ENCODE results near the gene ARID1B. TPM values are rescaled to one million over a fixed set of nuclear protein-coding genes. Genes with fewer than 3 reads are reported as not detected.
A peak's percentile ranks its signal among the peaks of the same experiment; 100 is the strongest.

Gene ARID1B
- total and polyA plus RNA-seq, 2 of the 13 experiments (the other 11 are each of a cell fraction or from before 2014, with no cell fraction given) = 20.1 to 32.6 TPM

DNA sequence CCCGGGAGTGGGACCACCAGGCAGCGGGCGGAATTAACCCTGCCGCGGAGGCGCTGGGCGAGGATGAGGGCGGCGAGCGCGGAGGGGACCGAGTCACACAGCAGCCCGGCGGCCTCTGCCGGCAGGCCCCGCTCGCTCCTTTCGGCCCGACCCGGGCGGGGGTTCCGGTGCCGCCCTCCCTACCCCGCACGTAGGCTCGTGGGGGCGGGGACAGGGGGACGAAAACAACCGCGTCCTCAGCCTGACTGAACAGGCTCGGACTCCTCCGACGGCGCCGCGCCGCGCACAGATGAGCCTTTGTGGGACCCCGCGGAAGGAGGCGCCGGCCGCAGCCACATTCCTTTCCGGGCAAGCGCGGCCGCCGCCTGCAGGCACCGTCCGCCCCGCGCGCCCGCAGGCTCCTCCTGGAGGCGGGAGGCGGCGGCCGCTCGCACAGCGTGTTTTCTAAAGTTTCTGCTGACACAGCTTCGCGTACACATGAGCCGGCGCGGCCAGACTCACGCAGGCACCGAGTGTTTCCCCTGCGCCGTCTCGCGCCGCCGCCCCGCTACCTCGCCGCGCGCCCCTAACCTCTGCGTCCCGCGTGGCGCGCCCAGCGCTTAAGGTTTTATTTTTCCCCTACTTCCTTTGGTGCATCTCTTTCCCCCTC is 244.3 kb downstream of the ARID1B start:
- FAIRE-seq = no peak
- Histone ChIP-seq H3K9ac (ENCODE audit: insufficient read depth, low read depth, low read length) (peak overlapping the region; percentile 96), H3K4me3 (replicated peaks in 1 of 3; ENCODE audit: insufficient read depth in 1 of 3, low read depth in 2 of 3, low read length in 3 of 3) (peak overlapping the region; percentile 89 to 98 (median 92)), H3K4me1 (ENCODE audit: insufficient read depth, low read length) (peaks cover 28% of the 10 kb centered on the region), H2AFZ (ENCODE audit: low read length) (no peak overlapping the region), H3K36me3 (replicated peaks in 1 of 2; ENCODE audit: control insufficient read depth in 1 of 2, insufficient read depth in 2 of 2, low read length in 2 of 2) (no peaks in the 10 kb centered on the region), H3K9me3 (ENCODE audit: low read length) (0 out of 2 replicates have a peak, but pooled peaks cover 5% of the 10 kb centered on the region), H4K20me1 (ENCODE audit: insufficient read depth, low read length) (no peaks in the 10 kb centered on the region; the same call in 1 of the 2 replicates), H3K4me2 (ENCODE audit: low read depth, low read length) (peak overlapping the region; percentile 91), H3K27me3 (ENCODE audit: control insufficient read depth in 1 of 2, insufficient read depth in 2 of 2, low read length in 2 of 2) (no peaks in the 10 kb centered on the region; a peak in 1 of 5 replicates), H3K79me2 (ENCODE audit: insufficient read depth, low read length) (peaks cover 54% of the 10 kb centered on the region), H3K27ac (ENCODE audit: extremely low read length, insufficient read depth, low read length) (peak overlapping the region; percentile 98)
- in situ Hi-C loops (cut with HindIII; ENCODE audit: extremely low pct_ligation_motif_present, low pct_unique_long_range_greater_than_20kb) (no loop called here), intact Hi-C loops (cut with micrococcal nuclease; ENCODE audit: unreplicated experiment) (loop anchor here (2.0 to 5.0 kb wide), 3 partner anchors 69 to 241 kb away; no protein-coding TSS in a partner anchor)
- WGBS (ENCODE audit: low lambda C conversion rate) = 1% methylated on average over 49 of the region's 84 CpGs
- POLR2A ChIA-PET = interaction anchor here (0.8 to 1.8 kb wide), 6 partner anchors 12 to 244 kb away, joined by 3 to 6 read pairs (median 3); partner anchors contain the start of gene ARID1B
- peak; percentile 94 for ATAC-seq
- no TSS peak for BruUV-seq (replicated peaks)
- CTCF ChIA-PET (ENCODE audit: low intra/inter-chr PET ratio, low total read pairs) = no interaction called here
- peak; percentile 91 for DNase-seq (ENCODE audit: low spot score)
- TF ChIP-seq, protein P1, sequence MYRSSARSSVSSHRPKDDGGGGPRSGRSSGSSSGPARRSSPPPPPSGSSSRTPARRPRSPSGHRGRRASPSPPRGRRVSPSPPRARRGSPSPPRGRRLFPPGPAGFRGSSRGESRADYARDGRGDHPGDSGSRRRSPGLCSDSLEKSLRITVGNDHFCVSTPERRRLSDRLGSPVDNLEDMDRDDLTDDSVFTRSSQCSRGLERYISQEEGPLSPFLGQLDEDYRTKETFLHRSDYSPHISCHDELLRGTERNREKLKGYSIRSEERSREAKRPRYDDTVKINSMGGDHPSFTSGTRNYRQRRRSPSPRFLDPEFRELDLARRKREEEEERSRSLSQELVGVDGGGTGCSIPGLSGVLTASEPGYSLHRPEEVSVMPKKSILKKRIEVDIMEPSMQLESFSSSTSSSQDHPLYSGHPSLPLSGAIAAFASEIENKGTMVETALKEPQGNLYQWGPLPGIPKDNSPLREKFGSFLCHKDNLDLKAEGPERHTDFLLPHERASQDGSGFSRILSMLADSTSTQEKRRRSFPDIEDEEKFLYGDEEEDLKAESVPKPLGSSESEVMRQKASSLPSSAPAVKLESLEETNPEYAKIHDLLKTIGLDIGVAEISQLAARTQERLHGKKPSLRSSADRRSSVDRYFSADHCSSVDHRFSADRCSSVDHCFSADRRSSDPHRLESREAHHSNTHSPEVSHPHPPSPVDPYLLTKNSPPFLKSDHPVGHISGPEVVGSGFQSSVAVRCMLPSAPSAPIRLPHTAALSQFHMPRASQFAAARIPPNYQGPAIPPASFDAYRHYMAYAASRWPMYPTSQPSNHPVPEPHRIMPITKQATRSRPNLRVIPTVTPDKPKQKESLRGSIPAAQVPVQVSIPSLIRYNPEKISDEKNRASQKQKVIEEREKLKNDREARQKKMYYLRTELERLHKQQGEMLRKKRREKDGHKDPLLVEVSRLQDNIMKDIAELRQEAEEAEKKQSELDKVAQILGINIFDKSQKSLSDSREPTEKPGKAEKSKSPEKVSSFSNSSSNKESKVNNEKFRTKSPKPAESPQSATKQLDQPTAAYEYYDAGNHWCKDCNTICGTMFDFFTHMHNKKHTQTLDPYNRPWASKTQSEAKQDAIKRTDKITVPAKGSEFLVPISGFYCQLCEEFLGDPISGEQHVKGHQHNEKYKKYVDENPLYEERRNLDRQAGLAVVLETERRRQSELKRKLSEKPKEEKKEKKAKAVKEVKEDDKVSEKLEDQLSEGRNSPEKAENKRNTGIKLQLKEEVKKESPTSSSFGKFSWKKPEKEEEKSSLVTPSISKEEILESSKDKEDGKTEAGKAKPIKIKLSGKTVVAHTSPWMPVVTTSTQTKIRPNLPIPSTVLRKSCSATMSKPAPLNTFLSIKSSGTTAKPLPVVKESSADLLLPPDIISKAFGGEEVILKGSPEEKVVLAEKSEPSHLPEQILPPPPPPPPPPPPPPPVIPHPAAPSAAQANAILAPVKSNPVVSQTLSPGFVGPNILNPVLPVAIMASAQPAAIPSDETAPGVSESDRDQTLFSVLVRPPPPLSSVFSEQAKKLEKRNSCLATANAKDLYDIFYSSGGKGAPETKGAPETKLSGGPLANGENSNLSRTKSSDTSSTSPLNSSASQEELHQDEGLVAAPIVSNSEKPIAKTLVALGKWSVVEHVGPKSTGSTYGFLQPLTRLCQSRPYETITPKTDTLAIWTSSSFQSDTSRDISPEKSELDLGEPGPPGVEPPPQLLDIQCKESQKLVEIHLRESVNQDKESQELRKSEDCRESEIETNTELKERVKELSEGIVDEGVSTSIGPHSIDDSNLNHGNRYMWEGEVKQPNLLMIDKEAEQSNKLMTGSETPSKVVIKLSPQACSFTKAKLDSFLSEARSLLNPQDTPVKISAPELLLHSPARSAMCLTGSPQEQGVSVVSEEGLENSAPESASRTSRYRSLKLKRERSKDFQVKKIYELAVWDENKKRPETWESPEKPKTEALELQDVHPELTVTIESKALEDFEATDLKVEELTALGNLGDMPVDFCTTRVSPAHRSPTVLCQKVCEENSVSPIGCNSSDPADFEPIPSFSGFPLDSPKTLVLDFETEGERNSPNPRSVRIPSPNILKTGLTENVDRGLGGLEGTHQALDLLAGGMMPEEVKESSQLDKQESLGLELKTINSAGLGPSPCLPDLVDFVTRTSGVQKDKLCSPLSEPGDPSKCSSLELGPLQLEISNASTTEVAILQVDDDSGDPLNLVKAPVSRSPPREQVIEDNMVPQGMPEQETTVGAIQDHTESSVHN (CRISPR knock-in tag; IDR thresholded peaks at IDR 0.05) = no peak
- TF ChIP-seq ZNF772 (CRISPR knock-in tag; IDR thresholded peaks at IDR 0.05) (peak; percentile 97), ZBTB1 (CRISPR knock-in tag; IDR thresholded peaks at IDR 0.05; ENCODE audit: borderline replicate concordance) (no peak), ZSCAN30 (CRISPR knock-in tag; IDR thresholded peaks at IDR 0.05) (peak; percentile 72), THAP11 (CRISPR knock-in tag; IDR thresholded peaks at IDR 0.05) (peak; percentile 79), HDAC2 (CRISPR knock-in tag; IDR thresholded peaks at IDR 0.05) (peak; percentile 57; the same call in 1 of the 2 replicates), MED8 (CRISPR knock-in tag; IDR thresholded peaks at IDR 0.05; ENCODE audit: insufficient replicate concordance) (peak; percentile 86), CC2D1A (CRISPR knock-in tag; IDR thresholded peaks at IDR 0.05) (no peak), NCOA5 (CRISPR knock-in tag; IDR thresholded peaks at IDR 0.05) (no peak), KLF13 (CRISPR knock-in tag; IDR thresholded peaks at IDR 0.05) (0 out of 2 replicates have a peak, but pooled peaks have one; percentile 29)
- TF ChIP-seq, protein P2, sequence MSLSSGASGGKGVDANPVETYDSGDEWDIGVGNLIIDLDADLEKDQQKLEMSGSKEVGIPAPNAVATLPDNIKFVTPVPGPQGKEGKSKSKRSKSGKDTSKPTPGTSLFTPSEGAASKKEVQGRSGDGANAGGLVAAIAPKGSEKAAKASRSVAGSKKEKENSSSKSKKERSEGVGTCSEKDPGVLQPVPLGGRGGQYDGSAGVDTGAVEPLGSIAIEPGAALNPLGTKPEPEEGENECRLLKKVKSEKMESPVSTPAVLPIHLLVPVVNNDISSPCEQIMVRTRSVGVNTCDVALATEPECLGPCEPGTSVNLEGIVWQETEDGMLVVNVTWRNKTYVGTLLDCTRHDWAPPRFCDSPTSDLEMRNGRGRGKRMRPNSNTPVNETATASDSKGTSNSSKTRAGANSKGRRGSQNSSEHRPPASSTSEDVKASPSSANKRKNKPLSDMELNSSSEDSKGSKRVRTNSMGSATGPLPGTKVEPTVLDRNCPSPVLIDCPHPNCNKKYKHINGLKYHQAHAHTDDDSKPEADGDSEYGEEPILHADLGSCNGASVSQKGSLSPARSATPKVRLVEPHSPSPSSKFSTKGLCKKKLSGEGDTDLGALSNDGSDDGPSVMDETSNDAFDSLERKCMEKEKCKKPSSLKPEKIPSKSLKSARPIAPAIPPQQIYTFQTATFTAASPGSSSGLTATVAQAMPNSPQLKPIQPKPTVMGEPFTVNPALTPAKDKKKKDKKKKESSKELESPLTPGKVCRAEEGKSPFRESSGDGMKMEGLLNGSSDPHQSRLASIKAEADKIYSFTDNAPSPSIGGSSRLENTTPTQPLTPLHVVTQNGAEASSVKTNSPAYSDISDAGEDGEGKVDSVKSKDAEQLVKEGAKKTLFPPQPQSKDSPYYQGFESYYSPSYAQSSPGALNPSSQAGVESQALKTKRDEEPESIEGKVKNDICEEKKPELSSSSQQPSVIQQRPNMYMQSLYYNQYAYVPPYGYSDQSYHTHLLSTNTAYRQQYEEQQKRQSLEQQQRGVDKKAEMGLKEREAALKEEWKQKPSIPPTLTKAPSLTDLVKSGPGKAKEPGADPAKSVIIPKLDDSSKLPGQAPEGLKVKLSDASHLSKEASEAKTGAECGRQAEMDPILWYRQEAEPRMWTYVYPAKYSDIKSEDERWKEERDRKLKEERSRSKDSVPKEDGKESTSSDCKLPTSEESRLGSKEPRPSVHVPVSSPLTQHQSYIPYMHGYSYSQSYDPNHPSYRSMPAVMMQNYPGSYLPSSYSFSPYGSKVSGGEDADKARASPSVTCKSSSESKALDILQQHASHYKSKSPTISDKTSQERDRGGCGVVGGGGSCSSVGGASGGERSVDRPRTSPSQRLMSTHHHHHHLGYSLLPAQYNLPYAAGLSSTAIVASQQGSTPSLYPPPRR (CRISPR knock-in tag; IDR thresholded peaks at IDR 0.05; ENCODE audit: borderline replicate concordance) = peak; percentile 68; the same call in 1 of the 2 replicates
